ENCODE data around the gene SH3RF3.
A peak's percentile ranks its signal among the peaks of the same experiment; 100 is the strongest.

Gene SH3RF3

GRCh38 chr2:109460553-109461324, 331.7 kb downstream of the SH3RF3 start:
- TF ChIP-seq, protein P1, sequence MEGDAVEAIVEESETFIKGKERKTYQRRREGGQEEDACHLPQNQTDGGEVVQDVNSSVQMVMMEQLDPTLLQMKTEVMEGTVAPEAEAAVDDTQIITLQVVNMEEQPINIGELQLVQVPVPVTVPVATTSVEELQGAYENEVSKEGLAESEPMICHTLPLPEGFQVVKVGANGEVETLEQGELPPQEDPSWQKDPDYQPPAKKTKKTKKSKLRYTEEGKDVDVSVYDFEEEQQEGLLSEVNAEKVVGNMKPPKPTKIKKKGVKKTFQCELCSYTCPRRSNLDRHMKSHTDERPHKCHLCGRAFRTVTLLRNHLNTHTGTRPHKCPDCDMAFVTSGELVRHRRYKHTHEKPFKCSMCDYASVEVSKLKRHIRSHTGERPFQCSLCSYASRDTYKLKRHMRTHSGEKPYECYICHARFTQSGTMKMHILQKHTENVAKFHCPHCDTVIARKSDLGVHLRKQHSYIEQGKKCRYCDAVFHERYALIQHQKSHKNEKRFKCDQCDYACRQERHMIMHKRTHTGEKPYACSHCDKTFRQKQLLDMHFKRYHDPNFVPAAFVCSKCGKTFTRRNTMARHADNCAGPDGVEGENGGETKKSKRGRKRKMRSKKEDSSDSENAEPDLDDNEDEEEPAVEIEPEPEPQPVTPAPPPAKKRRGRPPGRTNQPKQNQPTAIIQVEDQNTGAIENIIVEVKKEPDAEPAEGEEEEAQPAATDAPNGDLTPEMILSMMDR (conservative IDR thresholded peaks at IDR 0.05; ENCODE audit: low read depth, low read length): no peak
- no peak overlapping the region for H3K4me3 ChIP-seq (ENCODE audit: low read depth, low read length)
- DNase-seq (ENCODE audit: low read depth): no peak

- H3K4me3 ChIP-seq (ENCODE audit: low read depth, low read length): no peak overlapping the region
- TF ChIP-seq, protein P1 (conservative IDR thresholded peaks at IDR 0.05; ENCODE audit: low read depth, low read length): no peak
- DNase-seq (ENCODE audit: low read depth): no peak
Observed at GRCh38 chr2:109463236-109463635, 334.2 kb downstream of the SH3RF3 start.

DNA sequence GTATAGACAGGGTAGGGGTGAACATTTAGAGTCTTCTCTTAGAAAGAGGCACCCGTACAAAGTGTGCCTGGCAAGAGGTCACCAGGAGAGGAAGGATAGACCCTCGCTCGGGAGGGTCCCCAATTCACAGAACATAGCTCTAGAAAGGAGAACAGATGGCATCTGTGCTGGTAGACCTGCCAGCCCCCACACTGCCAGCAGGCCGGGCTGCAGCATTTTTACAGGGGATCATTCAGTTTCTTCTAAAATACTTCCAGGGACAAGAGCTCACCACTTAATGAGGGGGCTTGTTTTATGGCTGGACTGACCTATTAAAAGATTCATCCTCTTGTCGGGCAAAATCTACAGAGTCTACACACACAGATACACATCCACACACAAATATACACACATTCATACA, 334.9 kb downstream of the SH3RF3 start:
- no peak for DNase-seq (ENCODE audit: low read depth)
- no peak overlapping the region for H3K4me3 ChIP-seq (ENCODE audit: low read depth, low read length)
- TF ChIP-seq, protein P1 (conservative IDR thresholded peaks at IDR 0.05; ENCODE audit: low read depth, low read length): no peak

DNA sequence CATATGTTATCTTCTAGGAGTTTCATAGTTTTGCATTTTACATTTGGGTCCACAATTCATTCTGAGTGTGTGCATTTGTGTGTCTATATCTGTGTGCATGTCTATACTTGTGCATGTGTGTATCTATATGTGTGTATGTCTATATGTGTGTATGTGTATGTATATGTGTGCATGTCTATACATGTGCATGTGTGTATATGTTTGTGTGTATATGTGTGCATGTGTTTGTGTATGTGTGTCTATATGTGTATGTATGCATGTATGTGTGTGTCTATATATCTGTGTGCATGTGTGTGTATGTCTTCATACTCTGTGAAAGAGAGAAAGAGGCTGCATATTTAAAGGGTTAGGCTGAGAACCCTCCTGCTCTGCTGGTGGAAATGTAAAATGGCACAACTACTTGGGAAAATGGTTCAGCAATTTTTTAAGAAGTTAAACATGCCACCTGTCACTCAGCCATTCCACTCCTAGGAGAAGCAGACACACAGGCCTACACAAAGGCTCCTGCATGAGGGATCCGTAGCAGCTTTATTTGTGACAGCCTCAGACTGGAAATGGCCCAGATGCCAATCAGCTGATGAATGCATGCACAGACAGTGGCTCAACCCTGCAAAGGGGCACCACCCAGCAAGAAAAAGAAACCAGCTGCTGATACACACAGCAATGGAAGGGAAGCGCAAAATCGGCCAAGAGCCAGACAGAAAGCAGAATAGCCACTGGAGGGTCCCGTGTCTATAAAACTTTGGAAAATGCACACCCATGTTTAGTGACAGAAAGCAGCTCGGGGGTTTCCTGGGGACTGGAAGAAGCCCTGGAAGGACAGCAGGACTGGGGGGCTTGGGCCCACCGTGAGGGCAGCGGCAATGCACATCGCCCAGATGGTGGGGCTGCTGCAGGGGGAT, 337.9 kb downstream of the SH3RF3 start:
- H3K4me3 ChIP-seq (ENCODE audit: low read depth, low read length): no peak overlapping the region
- peak; percentile 28 for DNase-seq (ENCODE audit: low read depth)

DNA sequence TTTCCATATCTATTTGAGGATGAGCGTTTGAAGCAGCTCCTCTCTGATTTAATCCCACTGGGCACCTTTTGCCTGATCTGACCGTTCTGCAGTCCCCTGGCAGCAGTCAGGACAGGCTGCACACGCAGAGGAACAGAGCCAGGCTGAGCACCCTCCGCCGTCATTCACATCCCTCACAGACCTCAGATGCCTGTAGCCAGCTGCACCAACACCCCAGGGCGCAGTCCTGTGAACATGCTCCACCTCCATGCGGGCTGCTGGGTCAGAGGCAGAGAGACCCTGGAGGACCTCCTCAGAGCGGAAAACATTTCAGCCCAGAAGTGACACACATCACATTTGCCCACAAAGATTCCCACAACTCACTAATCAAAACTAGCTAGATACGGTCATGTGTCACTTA, 338.7 kb downstream of the SH3RF3 start:
- no peak for DNase-seq (ENCODE audit: low read depth)
- TF ChIP-seq, protein P1 (conservative IDR thresholded peaks at IDR 0.05; ENCODE audit: low read depth, low read length): no peak
- no peak overlapping the region for H3K4me3 ChIP-seq (ENCODE audit: low read depth, low read length)

More for the DNA sequence above, 337.9 kb downstream of the SH3RF3 start:
- TF ChIP-seq, protein P1 (conservative IDR thresholded peaks at IDR 0.05; ENCODE audit: low read depth, low read length): no peak

- DNase-seq (ENCODE audit: low read depth): no peak
- H3K4me3 ChIP-seq (ENCODE audit: low read depth, low read length): no peak overlapping the region
- TF ChIP-seq, protein P1 (conservative IDR thresholded peaks at IDR 0.05; ENCODE audit: low read depth, low read length): no peak
Observed at GRCh38 chr2:109468893-109469292, 339.9 kb downstream of the SH3RF3 start.
